ENCODE measurements around the gene KRTAP4-7.
A peak's percentile ranks its signal among the peaks of the same experiment; 100 is the strongest.

DNA sequence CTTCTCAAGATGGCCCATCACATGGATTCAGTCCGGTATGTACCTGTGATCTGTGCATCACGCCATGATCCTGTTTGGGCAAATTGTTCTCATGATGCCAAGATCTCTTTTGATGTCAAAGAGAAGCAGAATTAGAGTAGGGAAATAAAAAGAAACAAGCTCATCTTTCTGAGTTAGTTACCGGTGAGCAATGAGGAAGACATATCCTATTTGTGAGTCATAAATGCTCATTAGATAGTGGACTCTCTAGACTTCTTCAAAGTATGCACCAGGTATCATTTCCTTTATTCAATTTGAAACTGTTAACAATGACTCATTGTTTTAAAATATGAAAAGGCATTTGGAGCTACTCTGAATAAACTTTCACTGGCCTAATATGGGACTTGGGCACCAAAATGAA, 48.0 kb downstream of the KRTAP4-7 start:
- no peak for TF ChIP-seq POLR2A (IDR thresholded peaks at IDR 0.05; ENCODE audit: low read depth, low read length)
- TF ChIP-seq CTCF (IDR thresholded peaks at IDR 0.05; ENCODE audit: extremely low read depth in 1 of 2, insufficient read depth in 1 of 2, low read depth in 1 of 2, low read length in 2 of 2), result no peak
- TF ChIP-seq POLR2AphosphoS5 (IDR thresholded peaks at IDR 0.05; ENCODE audit: insufficient read depth, low read depth, low read length), result no peak
- no peak for TF ChIP-seq MAX (IDR thresholded peaks at IDR 0.05; ENCODE audit: insufficient read depth, insufficient read length)
- TF ChIP-seq FOS (IDR thresholded peaks at IDR 0.05; ENCODE audit: borderline replicate concordance, insufficient read depth, low read length), result peak; percentile 46
- TF ChIP-seq EZH2 (IDR thresholded peaks at IDR 0.05; ENCODE audit: borderline replicate concordance, low read depth, low read length, severe bottlenecking), result no peak
- no peak for TF ChIP-seq GATA2 (IDR thresholded peaks at IDR 0.05; ENCODE audit: insufficient read depth, insufficient read length, low read depth, low read length)
- TF ChIP-seq MYC (IDR thresholded peaks at IDR 0.05; ENCODE audit: low read depth, low read length), result no peak
- no peak for TF ChIP-seq JUN (IDR thresholded peaks at IDR 0.05; ENCODE audit: borderline replicate concordance, insufficient read depth, insufficient read length, low read depth)
